HepG2 (cell line): ENCODE measurements around the gene LDLRAD3. TPM values are rescaled to one million over a fixed set of nuclear protein-coding genes. Genes with fewer than 3 reads are reported as not detected.

Source experiments
- ATAC-seq: fragments of 200-7000 bp; cut with Tn5 transposase; 3 replicates; pipeline ENCODE4 v1.9.1; 2020; ENCODE audit warnings: mild to moderate bottlenecking, moderate library complexity
- BruUV-seq: library from RNA; stranded (reverse); fragments of 400-500 nt; replicated peaks from 2 replicates; lab custom pipeline; 2021; lab: Mats Ljungman, UMichigan
- CTCF ChIA-PET: fragments of 300-600 bp; formaldehyde crosslinking; extraction: SDS; loops from one replicate; lab custom pipeline; 2021; ENCODE audit warnings: low total read pairs, inconsistent platforms, low intra/inter-chr PET ratio; lab: Yijun Ruan, JAX
- POLR2A ChIA-PET: fragments of 350-600 bp; sonication (Branson Sonifier 250); formaldehyde crosslinking; loops from one replicate; lab custom pipeline; 2020; ENCODE audit warnings: antibody characterized with exemption, inconsistent platforms; lab: Yijun Ruan, JAX
- DNase-seq: peaks from one replicate; pipeline ENCODE4 v3.0.0-alpha.2; 2015; ENCODE audit warnings: low spot score
- FAIRE-seq: peaks from 3 replicates; lab custom pipeline; 2011; peaks lifted over from hg19 to GRCh38; lab: Jason Lieb, UNC
- H2AFZ ChIP-seq: one replicate; pipeline ENCODE4 v1.6.1; 2011; ENCODE audit warnings: low read length, inconsistent platforms
- H3K27ac ChIP-seq: fragments of 300-600 bp; 3 replicates; pipeline ENCODE4 v1.8.0; 2011; ENCODE audit warnings: mixed run types, mild to moderate bottlenecking, mixed read lengths, low read length, inconsistent platforms; ENCODE audit not compliant: insufficient read depth; ENCODE audit errors: extremely low read length
- H3K27me3 ChIP-seq, 2 experiments: fragments of 200-600 bp in 1 of 2; 2 replicates in 1 of 2; 3 replicates in 1 of 2; pipeline versions ENCODE4 v1.6.0 to v1.8.0; 2011; ENCODE audit warnings: low read length in 2 of 2, mild to moderate bottlenecking in 2 of 2, moderate library complexity in 2 of 2, inconsistent platforms in 1 of 2; ENCODE audit not compliant: insufficient read depth in 2 of 2, control insufficient read depth in 1 of 2
- H3K36me3 ChIP-seq, 2 experiments: fragments of 200-600 bp in 1 of 2; replicated peaks in 1 of 2; 2 replicates in 1 of 2; 3 replicates in 1 of 2; pipeline versions ENCODE4 v1.5.1 to v1.8.0; 2011; ENCODE audit warnings: low read length in 2 of 2, inconsistent platforms in 1 of 2; ENCODE audit not compliant: insufficient read depth in 2 of 2, control insufficient read depth in 1 of 2
- H3K4me1 ChIP-seq: 2 replicates; pipeline ENCODE4 v1.5.1; 2012; ENCODE audit warnings: low read length, inconsistent platforms; ENCODE audit not compliant: insufficient read depth
- H3K4me2 ChIP-seq: 2 replicates; pipeline ENCODE4 v1.6.0; 2011; ENCODE audit warnings: low read depth, low read length, inconsistent platforms
- H3K4me3 ChIP-seq, 3 experiments: fragments of 200-600 bp in 1 of 3; sonication (generic), shearing (Covaris generic) in 1 of 3; replicated peaks in 1 of 3; 2 replicates each; pipeline ENCODE4 v1.5.1; 2011 to 2016; ENCODE audit warnings: low read length in 3 of 3, inconsistent platforms in 2 of 3, low read depth in 2 of 3, mild to moderate bottlenecking in 2 of 3, control low read depth in 1 of 3, mixed read lengths in 1 of 3; ENCODE audit not compliant: insufficient read depth in 1 of 3
- H3K79me2 ChIP-seq: one replicate; pipeline ENCODE4 v1.6.1; 2011; ENCODE audit warnings: low read length, inconsistent platforms; ENCODE audit not compliant: insufficient read depth
- H3K9ac ChIP-seq: 2 replicates; pipeline ENCODE4 v1.6.0; 2011; ENCODE audit warnings: mild to moderate bottlenecking, low read depth, low read length, inconsistent platforms; ENCODE audit not compliant: insufficient read depth
- H3K9me3 ChIP-seq: 2 replicates; pipeline ENCODE4 v1.5.1; 2012; ENCODE audit warnings: mild to moderate bottlenecking, low read length
- H4K20me1 ChIP-seq: 2 replicates; pipeline ENCODE4 v1.6.0; 2011; ENCODE audit warnings: inconsistent platforms, mild to moderate bottlenecking, low read length, moderate library complexity; ENCODE audit not compliant: insufficient read depth
- BCL6 ChIP-seq: IDR thresholded peaks from 2 replicates; pipeline ENCODE4 v1.6.1; 2016; ENCODE audit warnings: missing genetic modification reagents, missing compliant biosample characterization
- DMAP1 ChIP-seq: IDR thresholded peaks from 2 replicates; pipeline ENCODE4 v1.6.1; 2016
- DR1 ChIP-seq: sonication (generic); formaldehyde crosslinking; IDR thresholded peaks from 2 replicates; pipeline ENCODE4 v1.8.0; 2021; ENCODE audit warnings: mild to moderate bottlenecking, missing genetic modification reagents, inconsistent platforms
- FOXA3 ChIP-seq: IDR thresholded peaks from 2 replicates; pipeline ENCODE4 v1.6.1; 2016; ENCODE audit warnings: missing genetic modification reagents, missing compliant biosample characterization
- GABPA ChIP-seq, 2 experiments: IDR thresholded peaks; 2 replicates each; pipeline ENCODE4 v1.6.1; 2011 to 2016; ENCODE audit warnings: low read depth in 2 of 2, low read length in 1 of 2, missing biosample characterization in 1 of 2, missing genetic modification characterization in 1 of 2
- HOXA3 ChIP-seq: sonication (generic); formaldehyde crosslinking; IDR thresholded peaks from 2 replicates; pipeline ENCODE4 v1.5.0; 2020; ENCODE audit warnings: missing genetic modification reagents
- ONECUT2 ChIP-seq: sonication (generic); formaldehyde crosslinking; IDR thresholded peaks from 2 replicates; pipeline ENCODE4 v1.4.0; 2020; ENCODE audit warnings: missing genetic modification reagents
- STAG1 ChIP-seq: sonication (generic); formaldehyde crosslinking; IDR thresholded peaks from 2 replicates; pipeline ENCODE4 v1.4.0; 2020; ENCODE audit warnings: missing genetic modification reagents
- TCF7L2 ChIP-seq: IDR thresholded peaks from 2 replicates; pipeline ENCODE4 v1.6.1; 2011; ENCODE audit warnings: mild to moderate bottlenecking, low read depth, low read length, moderate library complexity
- WGBS: methylation state at CpG from one replicate; pipeline ENCODE4 v1.1.6; 2017; ENCODE audit warnings: low lambda C conversion rate; 5-methylcytosine and 5-hydroxymethylcytosine counted together
- in situ Hi-C: cut with HindIII; loops from 2 replicates; pipeline ENCODE4 v1.10.0; 2017; ENCODE audit warnings: low pct_unique_long_range_greater_than_20kb; ENCODE audit not compliant: extremely low pct_ligation_motif_present
- intact Hi-C: fragments of 100-400 bp; cut with micrococcal nuclease; formaldehyde crosslinking; loops from one replicate; pipeline ENCODE4 v1.10.0; 2022; ENCODE audit not compliant: unreplicated experiment
- polyA plus RNA-seq, 8 experiments: library from polyadenylated mRNA; depleted of rRNA in 3 of 8; stranded (reverse) in 7 of 8; unstranded in 1 of 8; fragments of >200 nt; fragmentation: Illumina TruSeq in 4 of 8; extraction: Trizol in 4 of 8; gene quantifications; 2 replicates each; pipeline versions ENCODE4 v1.2.1 to v1.2.3, GENCODE V29; 2011 to 2016; ENCODE audit warnings: low read depth in 4 of 8, missing spikeins in 1 of 8, mixed read lengths in 1 of 8; ENCODE audit not compliant: insufficient read depth in 1 of 8
- total RNA-seq, 5 experiments: library from RNA; depleted of rRNA; stranded (reverse); fragments of >200 nt; fragmentation: Illumina TruSeq; extraction: Trizol; gene quantifications; 2 replicates each; pipeline ENCODE4 v1.2.3, GENCODE V29; 2016; ENCODE audit warnings: low read depth in 1 of 5
- TF ChIP-seq, protein P1 (sequence below): sonication (generic); formaldehyde crosslinking; IDR thresholded peaks from 2 replicates; pipeline ENCODE4 v1.8.1; 2023; ENCODE audit warnings: mild to moderate bottlenecking, missing genetic modification reagents, borderline replicate concordance
- TF ChIP-seq, protein P2 (sequence below): sonication (generic); formaldehyde crosslinking; IDR thresholded peaks from 2 replicates; pipeline ENCODE4 v1.4.0; 2020; ENCODE audit warnings: missing genetic modification reagents
- TF ChIP-seq, protein P3 (sequence below): sonication (generic); formaldehyde crosslinking; IDR thresholded peaks from 2 replicates; pipeline ENCODE4 v1.4.0; 2020; ENCODE audit warnings: mild to moderate bottlenecking, missing genetic modification reagents

LDLRAD3 gene
- total and polyA plus RNA-seq, 2 of the 13 experiments (the other 11 are each of a cell fraction or from before 2014, with no cell fraction given), result 0.50 to 0.60 TPM

DNA sequence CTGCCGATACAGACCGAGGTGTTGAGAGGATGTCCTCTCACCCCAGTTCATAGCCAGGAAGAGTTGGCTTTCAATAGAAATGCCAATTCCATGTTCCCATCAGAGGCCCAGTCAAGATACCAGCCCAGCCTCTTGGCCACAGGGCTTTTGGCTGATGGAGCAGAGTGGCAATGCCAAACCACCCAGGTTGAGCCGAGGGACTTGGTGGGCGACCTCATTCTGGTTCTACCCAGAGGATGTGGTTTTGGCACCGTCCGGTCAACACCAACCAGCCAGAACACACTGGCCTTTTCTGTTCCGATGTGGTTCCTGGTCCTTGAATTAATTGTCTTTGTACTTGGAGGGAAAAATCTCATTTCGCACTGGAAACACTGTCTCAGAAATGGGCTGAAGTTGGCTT lies 284.8 kb downstream of the LDLRAD3 start (continued):
- TF ChIP-seq FOXA3 (CRISPR knock-in tag), result no peak
- no peak for TF ChIP-seq HOXA3 (CRISPR knock-in tag)
- no peak for TF ChIP-seq STAG1 (CRISPR knock-in tag)
- TF ChIP-seq, protein P1, sequence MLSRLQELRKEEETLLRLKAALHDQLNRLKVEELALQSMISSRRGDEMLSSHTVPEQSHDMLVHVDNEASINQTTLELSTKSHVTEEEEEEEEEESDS (CRISPR knock-in tag), result no peak
- TF ChIP-seq GABPA (IDR thresholded peaks at IDR 0.05; ENCODE audit: low read depth, low read length), result no peak
- TF ChIP-seq GABPA (CRISPR knock-in tag; IDR thresholded peaks at IDR 0.05; ENCODE audit: low read depth), result no peak
- no peak for TF ChIP-seq DMAP1 (CRISPR knock-in tag)
- TF ChIP-seq ONECUT2 (CRISPR knock-in tag), result no peak
- no peak for TF ChIP-seq DR1

DNA sequence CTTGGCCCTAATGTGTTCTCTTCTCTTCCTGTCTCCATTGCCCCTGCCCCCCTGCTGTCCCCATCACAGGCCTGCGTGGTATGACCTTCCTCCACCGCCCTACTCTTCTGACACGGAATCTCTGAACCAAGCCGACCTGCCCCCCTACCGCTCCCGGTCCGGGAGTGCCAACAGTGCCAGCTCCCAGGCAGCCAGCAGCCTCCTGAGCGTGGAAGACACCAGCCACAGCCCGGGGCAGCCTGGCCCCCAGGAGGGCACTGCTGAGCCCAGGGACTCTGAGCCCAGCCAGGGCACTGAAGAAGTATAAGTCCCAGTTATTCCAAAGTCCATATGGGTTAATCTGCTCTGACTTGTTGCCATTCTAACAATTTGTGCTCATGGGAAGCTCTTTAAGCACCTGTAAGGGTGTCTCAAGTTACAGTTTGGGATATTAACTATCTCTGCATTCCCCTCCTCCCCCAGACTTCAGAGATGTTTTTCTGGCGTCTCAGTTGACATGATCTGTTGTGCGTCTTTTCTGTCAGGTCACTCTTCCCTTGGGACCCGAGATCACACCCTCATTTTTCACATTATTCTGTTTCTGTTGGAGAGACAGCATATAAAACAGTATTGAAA lies 285.3 kb downstream of the LDLRAD3 start:
- WGBS, result 46% methylated on average over 12 of the region's 12 CpGs
- Histone ChIP-seq H3K79me2 (no peaks in the 10 kb centered on the region), H3K9ac (no peak overlapping the region), H3K4me1 (no peaks in the 10 kb centered on the region), H3K4me2 (no peak overlapping the region), H4K20me1 (no peaks in the 10 kb centered on the region), H2AFZ (no peak overlapping the region), H3K9me3 (no peaks in the 10 kb centered on the region), H3K4me3 (no peak overlapping the region), H3K27ac (no peak overlapping the region), H3K27me3 (no peaks in the 10 kb centered on the region; a peak in 1 of 5 replicates), H3K36me3 (no peaks in the 10 kb centered on the region)
- intact Hi-C loops, result no loop called here
- FAIRE-seq (no peak), ATAC-seq (no peak), DNase-seq (no peak)
- in situ Hi-C loops, result no loop called here
- CTCF ChIA-PET, result no interaction called here
- POLR2A ChIA-PET, result no interaction called here
- BruUV-seq, result no TSS peak
- TF ChIP-seq, protein P2, sequence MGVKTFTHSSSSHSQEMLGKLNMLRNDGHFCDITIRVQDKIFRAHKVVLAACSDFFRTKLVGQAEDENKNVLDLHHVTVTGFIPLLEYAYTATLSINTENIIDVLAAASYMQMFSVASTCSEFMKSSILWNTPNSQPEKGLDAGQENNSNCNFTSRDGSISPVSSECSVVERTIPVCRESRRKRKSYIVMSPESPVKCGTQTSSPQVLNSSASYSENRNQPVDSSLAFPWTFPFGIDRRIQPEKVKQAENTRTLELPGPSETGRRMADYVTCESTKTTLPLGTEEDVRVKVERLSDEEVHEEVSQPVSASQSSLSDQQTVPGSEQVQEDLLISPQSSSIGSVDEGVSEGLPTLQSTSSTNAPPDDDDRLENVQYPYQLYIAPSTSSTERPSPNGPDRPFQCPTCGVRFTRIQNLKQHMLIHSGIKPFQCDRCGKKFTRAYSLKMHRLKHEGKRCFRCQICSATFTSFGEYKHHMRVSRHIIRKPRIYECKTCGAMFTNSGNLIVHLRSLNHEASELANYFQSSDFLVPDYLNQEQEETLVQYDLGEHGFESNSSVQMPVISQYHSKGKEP (CRISPR knock-in tag), result no peak
- no peak for TF ChIP-seq BCL6 (CRISPR knock-in tag)
- TF ChIP-seq TCF7L2, result no peak
- TF ChIP-seq, protein P3, sequence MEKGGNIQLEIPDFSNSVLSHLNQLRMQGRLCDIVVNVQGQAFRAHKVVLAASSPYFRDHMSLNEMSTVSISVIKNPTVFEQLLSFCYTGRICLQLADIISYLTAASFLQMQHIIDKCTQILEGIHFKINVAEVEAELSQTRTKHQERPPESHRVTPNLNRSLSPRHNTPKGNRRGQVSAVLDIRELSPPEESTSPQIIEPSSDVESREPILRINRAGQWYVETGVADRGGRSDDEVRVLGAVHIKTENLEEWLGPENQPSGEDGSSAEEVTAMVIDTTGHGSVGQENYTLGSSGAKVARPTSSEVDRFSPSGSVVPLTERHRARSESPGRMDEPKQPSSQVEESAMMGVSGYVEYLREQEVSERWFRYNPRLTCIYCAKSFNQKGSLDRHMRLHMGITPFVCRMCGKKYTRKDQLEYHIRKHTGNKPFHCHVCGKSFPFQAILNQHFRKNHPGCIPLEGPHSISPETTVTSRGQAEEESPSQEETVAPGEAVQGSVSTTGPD (CRISPR knock-in tag), result no peak
